Right hindlimb (tissue), 1 donor: Measurements from ENCODE around the gene LSM6.

Experiments used
- DNase-seq: peaks from one replicate; pipeline ENCODE4 v3.0.0-alpha.2; 2018

Gene LSM6

GRCh38 chr4:146186596-146186995, 11.1 kb downstream of the LSM6 start:
- DNase-seq, result no peak

GRCh38 chr4:146190456-146190855, 14.9 kb downstream of the LSM6 start:
- no peak for DNase-seq

GRCh38 chr4:146191766-146192458, 16.4 kb downstream of the LSM6 start:
- DNase-seq, result no peak

GRCh38 chr4:146193628-146194027, 18.1 kb downstream of the LSM6 start:
- no peak for DNase-seq

GRCh38 chr4:146194212-146194611, 18.7 kb downstream of the LSM6 start:
- no peak for DNase-seq

GRCh38 chr4:146202665-146203064, 27.1 kb downstream of the LSM6 start:
- no peak for DNase-seq

GRCh38 chr4:146207410-146207809, 31.9 kb downstream of the LSM6 start:
- DNase-seq, result no peak

GRCh38 chr4:146210890-146211289, 35.4 kb downstream of the LSM6 start:
- no peak for DNase-seq

GRCh38 chr4:146211440-146211839, 35.9 kb downstream of the LSM6 start:
- no peak for DNase-seq

GRCh38 chr4:146212781-146213180, 37.3 kb downstream of the LSM6 start:
- no peak for DNase-seq

GRCh38 chr4:146214238-146214637, 38.7 kb downstream of the LSM6 start, which contains the start of gene REELD1:
REELD1 (plus strand) TSS chr4:146214538; CDS start chr4:146216953, 2,415 bp downstream.
- no peak for DNase-seq

- no peak for DNase-seq
These were observed 46.8 kb downstream of the LSM6 start for GRCh38 chr4:146222313-146222712.

GRCh38 chr4:146224326-146224966, 48.9 kb downstream of the LSM6 start:
- DNase-seq, result no peak

GRCh38 chr4:146229406-146229805, 53.9 kb downstream of the LSM6 start:
- DNase-seq, result no peak

- no peak for DNase-seq
These were observed 56.7 kb downstream of the LSM6 start for GRCh38 chr4:146232131-146232722.

GRCh38 chr4:146235654-146236177, 60.2 kb downstream of the LSM6 start:
- no peak for DNase-seq

GRCh38 chr4:146236216-146236615, 60.7 kb downstream of the LSM6 start:
- DNase-seq, result no peak

- no peak for DNase-seq
These were observed 61.6 kb downstream of the LSM6 start for GRCh38 chr4:146237092-146237491.

GRCh38 chr4:146238107-146238506, 62.6 kb downstream of the LSM6 start:
- DNase-seq, result no peak
